Measurements from ENCODE around the gene ZC3H12A. TPM values are rescaled to one million over a fixed set of nuclear protein-coding genes. Genes with fewer than 3 reads are reported as not detected.

Gene ZC3H12A
- total and polyA plus RNA-seq, 10 of the 15 experiments (the other 5 are each of a cell fraction or from before 2014, with no cell fraction given), result 0.35 to 30.2 (median 13.8) TPM

DNA sequence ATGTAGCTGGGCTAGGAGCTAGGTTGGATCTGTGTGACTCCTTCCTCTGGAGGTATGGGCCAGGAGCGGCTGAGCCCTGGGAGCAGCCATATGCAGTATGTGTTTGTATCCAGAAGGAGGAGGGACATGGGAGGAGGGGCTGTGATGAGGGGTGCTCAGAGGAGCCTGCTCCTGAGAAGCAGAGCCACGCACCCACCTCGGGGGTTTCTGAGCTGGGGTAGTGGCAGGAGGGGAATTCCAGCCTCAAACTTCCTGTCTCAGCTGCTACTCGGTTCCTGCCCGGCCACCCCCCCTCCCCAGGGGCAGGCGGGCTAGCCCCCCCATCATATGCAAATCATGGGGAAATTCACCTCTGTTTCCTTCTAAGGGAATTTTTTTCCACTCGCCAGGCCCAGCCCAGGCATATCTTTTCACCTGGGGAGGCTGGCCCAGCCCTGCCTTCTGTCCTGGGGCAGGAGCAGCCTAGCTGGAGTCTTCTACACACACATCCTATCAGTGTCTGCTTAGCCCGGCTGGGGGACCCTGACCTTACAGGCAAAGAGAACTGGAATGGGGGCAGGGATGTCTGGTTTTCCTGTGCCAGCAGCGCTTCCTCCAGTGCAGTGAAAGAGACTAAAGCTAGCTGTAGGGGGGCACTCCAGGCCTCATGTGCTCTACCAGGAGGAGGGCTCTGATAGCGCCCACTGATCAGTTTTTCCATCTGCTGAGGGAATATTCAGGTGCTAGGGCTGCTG, 3.0 kb downstream of the ZC3H12A start (continued):
- TF ChIP-seq, protein P1, sequence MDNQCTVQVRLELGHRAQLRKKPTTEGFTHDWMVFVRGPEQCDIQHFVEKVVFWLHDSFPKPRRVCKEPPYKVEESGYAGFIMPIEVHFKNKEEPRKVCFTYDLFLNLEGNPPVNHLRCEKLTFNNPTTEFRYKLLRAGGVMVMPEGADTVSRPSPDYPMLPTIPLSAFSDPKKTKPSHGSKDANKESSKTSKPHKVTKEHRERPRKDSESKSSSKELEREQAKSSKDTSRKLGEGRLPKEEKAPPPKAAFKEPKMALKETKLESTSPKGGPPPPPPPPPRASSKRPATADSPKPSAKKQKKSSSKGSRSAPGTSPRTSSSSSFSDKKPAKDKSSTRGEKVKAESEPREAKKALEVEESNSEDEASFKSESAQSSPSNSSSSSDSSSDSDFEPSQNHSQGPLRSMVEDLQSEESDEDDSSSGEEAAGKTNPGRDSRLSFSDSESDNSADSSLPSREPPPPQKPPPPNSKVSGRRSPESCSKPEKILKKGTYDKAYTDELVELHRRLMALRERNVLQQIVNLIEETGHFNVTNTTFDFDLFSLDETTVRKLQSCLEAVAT (IDR thresholded peaks at IDR 0.05), result 0 out of 2 replicates have a peak, but pooled peaks have one; percentile 13
- TF ChIP-seq POU2F2 (IDR thresholded peaks at IDR 0.05; ENCODE audit: borderline replicate concordance, low read depth, low read length) (peak; percentile 100), RB1 (IDR thresholded peaks at IDR 0.05; ENCODE audit: borderline replicate concordance) (peak; percentile 37), CHD4 (IDR thresholded peaks at IDR 0.05) (no peak), POLR2A (IDR thresholded peaks at IDR 0.05; ENCODE audit: low read depth, low read length) (peak; percentile 69), TARDBP (IDR thresholded peaks at IDR 0.05; ENCODE audit: borderline replicate concordance) (peak; percentile 74; the same call in 1 of the 2 replicates), TAF1 (IDR thresholded peaks at IDR 0.05; ENCODE audit: borderline replicate concordance, low read depth, low read length) (peak; percentile 12; the same call in 1 of the 2 replicates), TBL1XR1 (IDR thresholded peaks at IDR 0.05; ENCODE audit: low read depth, low read length) (peak; percentile 64; the same call in 1 of the 2 replicates), RAD21 (IDR thresholded peaks at IDR 0.05; ENCODE audit: insufficient read depth, low read depth, low read length) (no peak), TCF12 (IDR thresholded peaks at IDR 0.05; ENCODE audit: low read depth, low read length) (peak; percentile 79), SP1 (IDR thresholded peaks at IDR 0.05; ENCODE audit: low read depth, low read length) (peak; percentile 58), ATF7 (IDR thresholded peaks at IDR 0.05; ENCODE audit: low read depth) (peak; percentile 32; the same call in 1 of the 2 replicates), NFXL1 (IDR thresholded peaks at IDR 0.05; ENCODE audit: borderline replicate concordance) (peak; percentile 99), EED (IDR thresholded peaks at IDR 0.05; ENCODE audit: low read depth) (peak; percentile 88), HDGF (IDR thresholded peaks at IDR 0.05) (peak; percentile 93), IKZF1 (conservative IDR thresholded peaks at IDR 0.05) (peak; percentile 96), POLR2AphosphoS5 (IDR thresholded peaks at IDR 0.05; ENCODE audit: low read length) (peak; percentile 91), TCF3 (IDR thresholded peaks at IDR 0.05; ENCODE audit: borderline replicate concordance, insufficient read depth, low read depth, low read length) (0 out of 2 replicates have a peak, but pooled peaks have one; percentile 17), BMI1 (IDR thresholded peaks at IDR 0.05; ENCODE audit: borderline replicate concordance) (no peak), SPI1 (IDR thresholded peaks at IDR 0.05; ENCODE audit: borderline replicate concordance, insufficient read depth, low read depth, low read length) (peak; percentile 58; the same call in 1 of the 2 replicates), PAX5 (IDR thresholded peaks at IDR 0.05; ENCODE audit: borderline replicate concordance, low read depth, low read length) (peak; percentile 77), CHD1 (IDR thresholded peaks at IDR 0.05; ENCODE audit: low read depth, low read length) (no peak), YBX1 (IDR thresholded peaks at IDR 0.05) (no peak), MEF2B (IDR thresholded peaks at IDR 0.05; ENCODE audit: partially characterized antibody, poor library complexity, severe bottlenecking) (peak; percentile 90), BACH1 (IDR thresholded peaks at IDR 0.05; ENCODE audit: borderline replicate concordance) (peak; percentile 57; the same call in 1 of the 2 replicates), STAT1 (conservative IDR thresholded peaks at IDR 0.05) (peak; percentile 60; the same call in 1 of the 2 replicates), SMAD5 (IDR thresholded peaks at IDR 0.05; ENCODE audit: low read depth) (peak; percentile 53; the same call in 1 of the 2 replicates)
- TF ChIP-seq, protein P2, sequence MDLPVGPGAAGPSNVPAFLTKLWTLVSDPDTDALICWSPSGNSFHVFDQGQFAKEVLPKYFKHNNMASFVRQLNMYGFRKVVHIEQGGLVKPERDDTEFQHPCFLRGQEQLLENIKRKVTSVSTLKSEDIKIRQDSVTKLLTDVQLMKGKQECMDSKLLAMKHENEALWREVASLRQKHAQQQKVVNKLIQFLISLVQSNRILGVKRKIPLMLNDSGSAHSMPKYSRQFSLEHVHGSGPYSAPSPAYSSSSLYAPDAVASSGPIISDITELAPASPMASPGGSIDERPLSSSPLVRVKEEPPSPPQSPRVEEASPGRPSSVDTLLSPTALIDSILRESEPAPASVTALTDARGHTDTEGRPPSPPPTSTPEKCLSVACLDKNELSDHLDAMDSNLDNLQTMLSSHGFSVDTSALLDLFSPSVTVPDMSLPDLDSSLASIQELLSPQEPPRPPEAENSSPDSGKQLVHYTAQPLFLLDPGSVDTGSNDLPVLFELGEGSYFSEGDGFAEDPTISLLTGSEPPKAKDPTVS (IDR thresholded peaks at IDR 0.05; ENCODE audit: low read depth, low read length), result no peak
- TF ChIP-seq, protein P3, sequence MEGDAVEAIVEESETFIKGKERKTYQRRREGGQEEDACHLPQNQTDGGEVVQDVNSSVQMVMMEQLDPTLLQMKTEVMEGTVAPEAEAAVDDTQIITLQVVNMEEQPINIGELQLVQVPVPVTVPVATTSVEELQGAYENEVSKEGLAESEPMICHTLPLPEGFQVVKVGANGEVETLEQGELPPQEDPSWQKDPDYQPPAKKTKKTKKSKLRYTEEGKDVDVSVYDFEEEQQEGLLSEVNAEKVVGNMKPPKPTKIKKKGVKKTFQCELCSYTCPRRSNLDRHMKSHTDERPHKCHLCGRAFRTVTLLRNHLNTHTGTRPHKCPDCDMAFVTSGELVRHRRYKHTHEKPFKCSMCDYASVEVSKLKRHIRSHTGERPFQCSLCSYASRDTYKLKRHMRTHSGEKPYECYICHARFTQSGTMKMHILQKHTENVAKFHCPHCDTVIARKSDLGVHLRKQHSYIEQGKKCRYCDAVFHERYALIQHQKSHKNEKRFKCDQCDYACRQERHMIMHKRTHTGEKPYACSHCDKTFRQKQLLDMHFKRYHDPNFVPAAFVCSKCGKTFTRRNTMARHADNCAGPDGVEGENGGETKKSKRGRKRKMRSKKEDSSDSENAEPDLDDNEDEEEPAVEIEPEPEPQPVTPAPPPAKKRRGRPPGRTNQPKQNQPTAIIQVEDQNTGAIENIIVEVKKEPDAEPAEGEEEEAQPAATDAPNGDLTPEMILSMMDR (IDR thresholded peaks at IDR 0.05 in 2 of 3, conservative IDR thresholded peaks at IDR 0.05 in 1 of 3; ENCODE audit: control insufficient read depth in 2 of 3, extremely low read depth in 1 of 3, insufficient read depth in 1 of 3, low read depth in 3 of 3, low read length in 3 of 3), result no peak

Data from GM12878 (cell line).